BE2C (cell line): ENCODE data around the gene LENG9.
A peak's percentile ranks its signal among the peaks of the same experiment; 100 is the strongest.
"Not testable (repeated sequence)": the region's sequence is repeated elsewhere in the genome, so short reads cannot be mapped to it uniquely, and the experiment has no call there.

Experiments used
- DNase-seq: peaks from one replicate; pipeline ENCODE4 v3.0.0-alpha.2; 2020
- H3K27me3 ChIP-seq: fragments of 250-450 bp; sonication (Bioruptor Pico); 2 replicates; pipeline ENCODE4 v1.5.1; 2020; ENCODE audit warnings: mild to moderate bottlenecking
- H3K36me3 ChIP-seq: fragments of 250-450 bp; sonication (Bioruptor Pico); 2 replicates; pipeline ENCODE4 v1.5.1; 2020; ENCODE audit warnings: mild to moderate bottlenecking
- H3K4me1 ChIP-seq: fragments of 250-450 bp; sonication (Bioruptor Pico); 2 replicates; pipeline ENCODE4 v1.5.1; 2020
- H3K4me3 ChIP-seq: 2 replicates; pipeline ENCODE4 v1.5.1; 2011; ENCODE audit warnings: low read depth, low read length
- H3K9me3 ChIP-seq: fragments of 250-450 bp; sonication (Bioruptor Pico); 2 replicates; pipeline ENCODE4 v1.5.1; 2020
- CTCF ChIP-seq: IDR thresholded peaks from 2 replicates; pipeline ENCODE4 v1.5.1; 2012; ENCODE audit warnings: mild to moderate bottlenecking, low read depth, low read length

Gene LENG9

DNA sequence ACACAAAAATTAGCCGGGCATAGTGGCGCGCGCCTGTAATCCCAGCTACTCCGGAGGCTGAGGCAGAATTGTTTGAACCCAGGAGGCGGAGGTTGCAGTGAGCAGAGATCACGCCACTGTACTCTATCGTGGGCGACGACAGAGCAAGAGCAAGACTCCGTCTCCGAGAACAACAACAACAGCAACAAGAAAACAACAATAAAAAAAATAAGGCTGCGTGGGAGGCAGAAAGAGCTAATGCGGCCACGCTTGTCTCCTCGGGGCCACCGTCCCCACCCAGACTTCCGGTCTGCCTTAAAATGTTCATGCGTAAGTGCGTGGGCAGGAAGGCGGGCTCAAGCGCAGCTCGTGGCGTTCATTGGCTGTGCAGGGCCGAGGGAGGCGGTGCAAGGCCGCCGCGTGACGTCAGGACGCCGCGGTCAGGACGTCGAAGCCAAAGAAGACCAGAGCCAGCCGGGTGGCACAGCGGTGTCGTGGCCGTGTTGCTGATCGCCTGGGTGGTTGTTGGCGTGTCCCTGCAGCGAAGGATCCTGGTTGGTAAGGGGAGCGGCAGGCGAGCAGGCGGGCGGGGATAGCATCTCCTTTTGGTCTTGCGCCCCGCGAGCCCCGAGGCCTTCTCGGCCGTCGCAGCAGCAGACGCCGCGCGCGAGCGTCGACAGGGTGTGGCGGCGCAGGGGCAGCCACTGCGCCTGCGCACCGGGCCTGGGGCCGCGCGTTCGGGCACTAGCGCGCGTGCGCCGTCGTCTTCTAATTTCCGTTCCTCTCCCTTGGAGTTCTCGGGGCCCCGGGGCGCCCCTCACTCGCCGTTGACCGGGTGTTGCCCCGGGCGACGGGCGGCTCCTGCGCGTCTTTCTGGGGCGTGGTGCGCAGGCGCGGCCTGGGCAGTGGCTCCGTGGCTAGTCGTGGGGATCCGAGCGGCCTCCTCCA is 14.5 kb downstream of the LENG9 start, which contains the start of gene LENG8:
Gene LENG8 (plus strand): TSS at position 426 of the 927 bp plus-strand sequence. CDS start 2,146 bp downstream, outside the sequence.
- Histone ChIP-seq H3K36me3 (peaks cover 34% of the 10 kb centered on the region), H3K4me3 (peak within 1 kb of the TSS; percentile 99), H3K9me3 (no peaks in the 10 kb centered on the region), H3K4me1 (no peaks in the 10 kb centered on the region), H3K27me3 (no peaks in the 10 kb centered on the region)
- DNase-seq: peak; percentile 95
- no peak for TF ChIP-seq CTCF

DNA sequence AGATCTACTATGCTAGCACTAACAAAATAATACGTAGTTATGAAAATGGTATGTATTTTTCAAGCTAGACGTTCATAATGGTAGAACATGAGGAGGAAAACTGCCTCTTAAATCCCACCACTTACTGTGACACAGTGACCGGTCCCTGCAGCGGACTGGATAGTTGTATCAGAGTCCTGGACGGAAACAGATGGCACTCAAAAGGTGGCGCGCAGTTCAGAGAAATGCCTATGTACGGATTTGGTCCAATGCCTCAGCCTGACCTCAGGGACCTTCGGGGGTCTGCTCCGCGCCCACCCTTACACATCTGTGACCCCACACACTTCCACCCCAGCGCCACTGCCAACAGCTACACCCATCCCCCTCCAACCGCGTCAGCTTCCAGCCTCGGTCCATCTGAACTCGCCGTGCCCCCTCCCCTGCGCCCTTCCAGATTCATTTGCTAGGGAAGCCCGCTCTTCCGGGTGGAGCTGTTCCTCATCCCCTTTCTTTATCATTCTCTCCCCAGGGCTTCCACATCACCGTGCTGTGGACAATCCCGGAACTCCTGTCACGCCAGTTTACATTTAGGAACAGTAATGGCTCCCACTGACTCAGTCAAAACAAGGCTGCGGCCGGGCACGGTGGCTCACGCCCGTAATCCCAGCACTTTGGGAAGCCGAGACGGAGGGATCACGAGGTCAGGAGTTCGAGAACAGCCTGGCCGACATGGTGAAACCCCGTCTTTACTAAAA is 15.4 kb downstream of the LENG9 start:
- H3K27me3 ChIP-seq: no peaks in the 10 kb centered on the region
- peak; percentile 61 for DNase-seq
- H3K4me1 ChIP-seq: no peaks in the 10 kb centered on the region
- no peaks in the 10 kb centered on the region for H3K9me3 ChIP-seq
- peak overlapping the region; percentile 99 for H3K4me3 ChIP-seq
- no peak for TF ChIP-seq CTCF
- peaks cover 28% of the 10 kb centered on the region for H3K36me3 ChIP-seq

GRCh38 chr19:54446349-54446748 is 17.2 kb downstream of the LENG9 start:
- H3K4me3 ChIP-seq, DNase-seq, H3K27me3 ChIP-seq, H3K9me3 ChIP-seq, H3K36me3 ChIP-seq, H3K4me1 ChIP-seq: not testable (repeated sequence)

GRCh38 chr19:54444737-54445136 is 18.8 kb downstream of the LENG9 start:
- Histone ChIP-seq H3K9me3 (no peaks in the 10 kb centered on the region), H3K4me3 (no peak overlapping the region), H3K36me3 (peaks cover 3% of the 10 kb centered on the region; the same call in 1 of the 2 replicates), H3K4me1 (no peaks in the 10 kb centered on the region), H3K27me3 (no peaks in the 10 kb centered on the region)
- DNase-seq: no peak
- no peak for TF ChIP-seq CTCF

DNA sequence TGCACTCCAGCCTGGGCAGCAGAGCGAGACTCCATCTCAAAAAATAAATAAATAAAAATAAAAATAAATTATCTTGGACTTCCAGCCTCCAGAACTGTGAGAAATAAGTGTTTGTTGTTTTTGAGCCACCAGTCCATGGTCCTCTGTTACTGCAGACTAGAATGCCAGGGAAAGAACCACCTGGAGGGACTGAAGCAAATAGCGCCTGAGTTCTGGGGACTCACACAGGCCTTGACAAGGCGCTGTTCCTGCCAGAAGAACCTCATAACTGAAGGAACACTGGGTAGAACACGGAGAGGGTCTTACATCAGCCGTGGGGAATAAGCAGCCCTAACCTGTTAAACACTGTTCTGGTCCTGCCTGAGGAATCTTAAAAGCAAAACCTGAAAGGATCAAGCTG is 22.9 kb downstream of the LENG9 start:
- no peaks in the 10 kb centered on the region for H3K9me3 ChIP-seq
- H3K4me1 ChIP-seq: no peaks in the 10 kb centered on the region
- TF ChIP-seq CTCF: no peak
- peaks cover 3% of the 10 kb centered on the region; the same call in 1 of the 2 replicates for H3K36me3 ChIP-seq
- H3K4me3 ChIP-seq: no peak overlapping the region
- no peak for DNase-seq
- H3K27me3 ChIP-seq: no peaks in the 10 kb centered on the region

GRCh38 chr19:54439174-54439851 is 24.3 kb downstream of the LENG9 start:
- DNase-seq: peak; percentile 66
- Histone ChIP-seq H3K4me3 (no peak overlapping the region), H3K36me3 (peaks cover 3% of the 10 kb centered on the region; the same call in 1 of the 2 replicates), H3K27me3 (peaks cover under 1% of the 10 kb centered on the region; the same call in 1 of the 2 replicates), H3K4me1 (no peaks in the 10 kb centered on the region; the same call in 1 of the 2 replicates), H3K9me3 (no peaks in the 10 kb centered on the region; the same call in 1 of the 2 replicates)
- peak; percentile 76 for TF ChIP-seq CTCF
